Tibial nerve (tissue), 4 donors: ENCODE results near the gene CD48. TPM values are rescaled to one million over a fixed set of nuclear protein-coding genes. Genes with fewer than 3 reads are reported as not detected.
A peak's percentile ranks its signal among the peaks of the same experiment; 100 is the strongest.

Experiments
- DNase-seq, 2 donors: peaks; one replicate each; pipeline ENCODE4 v3.0.0-alpha.2; 2019; ENCODE audit warnings: low spot score in 2 of 2
- H3K27ac ChIP-seq, 4 donors: fragments of 200-600 bp; sonication (generic) in 3 of 4; one replicate each; pipeline ENCODE4 v1.5.1; 2017 to 2019; ENCODE audit warnings: mild to moderate bottlenecking in 1 of 4
- H3K27me3 ChIP-seq, 2 donors: fragments of 200-600 bp; sonication (generic) in 1 of 2; one replicate each; pipeline versions ENCODE4 v1.5.1 to v1.6.0; 2017 to 2019
- H3K36me3 ChIP-seq, 3 donors: fragments of 200-600 bp; sonication (generic); one replicate each; pipeline ENCODE4 v1.5.1; 2018 to 2019
- H3K4me1 ChIP-seq, 4 donors: fragments of 200-600 bp; sonication (generic) in 3 of 4; one replicate each; pipeline ENCODE4 v1.5.1; 2017 to 2019
- H3K4me3 ChIP-seq, 4 donors: fragments of 200-600 bp; sonication (generic) in 3 of 4; one replicate each; pipeline ENCODE4 v1.5.1; 2017 to 2019; ENCODE audit warnings: mild to moderate bottlenecking in 1 of 4, moderate library complexity in 1 of 4
- H3K9me3 ChIP-seq, 4 donors: fragments of 200-600 bp; sonication (generic) in 3 of 4; one replicate each; pipeline ENCODE4 v1.5.1; 2017 to 2019
- CTCF ChIP-seq, 5 experiments: fragments of 200-600 bp in 3 of 5; fragments of 450-650 bp in 2 of 5; sonication (generic) in 3 of 5; IDR thresholded peaks; one replicate each; pipeline ENCODE4 v1.5.1; 2016 to 2019; ENCODE audit warnings: antibody characterized with exemption in 5 of 5, mild to moderate bottlenecking in 3 of 5, moderate library complexity in 2 of 5
- EP300 ChIP-seq, 2 donors: sonication (generic); formaldehyde crosslinking; IDR thresholded peaks; one replicate each; pipeline ENCODE4 v1.6.1; 2017; ENCODE audit warnings: antibody characterized with exemption in 2 of 2, mild to moderate bottlenecking in 1 of 2
- POLR2A ChIP-seq, 2 donors: fragments of 450-650 bp; IDR thresholded peaks; one replicate each; pipeline ENCODE4 v1.6.1; 2017; ENCODE audit warnings: antibody characterized with exemption in 2 of 2, mild to moderate bottlenecking in 2 of 2, moderate library complexity in 2 of 2
- WGBS, 2 donors: methylation state at CpG; one replicate each; pipeline ENCODE4 v1.1.5; 2018; 5-methylcytosine and 5-hydroxymethylcytosine counted together
- total RNA-seq, 4 donors: library from RNA; depleted of rRNA; stranded (reverse); fragments of >200 nt; gene quantifications; one replicate each; pipeline ENCODE4 v1.1.0, GENCODE V29; 2016

CD48 gene
- total RNA-seq, 4 donors from 2014 or later = 1.5 to 5.9 (median 2.0) TPM

DNA sequence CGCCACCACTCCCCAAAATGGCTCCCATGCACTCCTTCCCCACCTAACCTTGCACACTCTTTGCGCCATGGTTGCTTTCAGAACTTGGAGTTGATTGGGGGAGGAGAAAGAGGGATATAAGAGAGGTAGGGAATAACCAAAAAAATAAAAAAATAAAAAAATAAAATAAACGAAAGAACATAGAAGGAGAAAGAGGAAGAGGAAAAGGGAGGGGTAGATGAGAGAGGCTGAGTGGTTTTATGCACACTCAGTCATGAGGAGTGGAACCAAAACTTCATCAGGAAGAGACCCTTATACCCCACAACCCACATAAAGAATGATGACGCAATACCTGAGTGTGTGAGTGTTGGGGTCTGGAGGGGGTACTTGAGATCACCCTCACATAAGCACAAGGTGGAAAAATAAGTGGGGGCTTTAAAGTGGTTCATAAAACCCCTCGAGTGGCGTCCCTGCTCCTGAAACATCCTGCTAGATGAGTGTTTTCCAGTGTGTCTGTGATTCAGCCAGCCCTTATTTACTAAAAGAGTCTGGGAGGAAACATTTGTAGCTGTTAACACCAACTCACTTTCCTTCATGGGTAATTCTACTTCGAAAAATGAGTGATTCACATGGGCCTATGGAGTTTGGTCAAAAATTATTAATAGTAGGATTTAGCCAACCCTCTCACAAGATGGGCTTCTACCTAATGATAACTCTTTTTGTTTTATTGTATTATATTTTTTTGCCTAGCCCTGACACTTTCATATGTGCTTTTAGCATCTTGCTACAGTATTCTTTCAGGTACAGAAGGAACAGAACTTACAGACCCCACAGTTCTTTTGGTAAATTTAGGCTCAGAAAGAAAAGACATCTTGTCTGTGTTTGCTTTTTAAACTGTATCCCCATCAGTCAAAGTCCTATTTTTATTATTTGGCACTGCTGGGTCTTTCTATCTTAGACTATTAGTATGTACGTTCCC, 70.0 kb downstream of the CD48 start:
- H3K27me3 ChIP-seq = no peaks in the 10 kb centered on the region
- H3K27ac ChIP-seq = peak overlapping the region in 1 of 4 donors; percentile 25
- 76 to 85% methylated on average over 8 of the region's 8 CpGs for WGBS, 2 donors
- H3K4me1 ChIP-seq = peaks cover 0 to 4% (median 1%) of the 10 kb centered on the region in 4 donors
- TF ChIP-seq EP300 (IDR thresholded peaks at IDR 0.05) = no peak
- no peak for TF ChIP-seq POLR2A (IDR thresholded peaks at IDR 0.05)
- no peak for TF ChIP-seq CTCF (IDR thresholded peaks at IDR 0.05)
- H3K4me3 ChIP-seq = no peak overlapping the region
- H3K36me3 ChIP-seq = no peaks in the 10 kb centered on the region
- no peak for DNase-seq
- H3K9me3 ChIP-seq = no peaks in the 10 kb centered on the region

- Histone ChIP-seq H3K36me3 (no peaks in the 10 kb centered on the region), H3K4me3 (no peak overlapping the region), H3K9me3 (no peaks in the 10 kb centered on the region), H3K4me1 (peaks cover 0 to 4% (median 1%) of the 10 kb centered on the region in 4 donors), H3K27me3 (no peaks in the 10 kb centered on the region), H3K27ac (peak overlapping the region in 1 of 4 donors; percentile 25)
- no peak for DNase-seq
- WGBS, 2 donors = 92 to 95% methylated on average over 2 of the region's 2 CpGs
- TF ChIP-seq POLR2A (IDR thresholded peaks at IDR 0.05) (no peak), EP300 (IDR thresholded peaks at IDR 0.05) (no peak), CTCF (IDR thresholded peaks at IDR 0.05) (no peak)
Measured at GRCh38 chr1:160640359-160641123, 71.1 kb downstream of the CD48 start.

GRCh38 chr1:160639652-160640051, 72.0 kb downstream of the CD48 start:
- Histone ChIP-seq H3K9me3 (no peaks in the 10 kb centered on the region), H3K27ac (peak overlapping the region in 1 of 4 donors; percentile 26), H3K4me1 (peaks cover 0 to 4% (median 1%) of the 10 kb centered on the region in 4 donors), H3K27me3 (no peaks in the 10 kb centered on the region), H3K36me3 (no peaks in the 10 kb centered on the region), H3K4me3 (no peak overlapping the region)
- TF ChIP-seq POLR2A (IDR thresholded peaks at IDR 0.05) (no peak), EP300 (IDR thresholded peaks at IDR 0.05) (no peak), CTCF (IDR thresholded peaks at IDR 0.05) (no peak)
- no peak for DNase-seq
- 26 to 31% methylated on average over 3 of the region's 3 CpGs for WGBS, 2 donors

- DNase-seq = no peak
- 92 to 94% methylated on average over 6 of the region's 6 CpGs for WGBS, 2 donors
- Histone ChIP-seq H3K36me3 (no peaks in the 10 kb centered on the region), H3K4me1 (peaks cover 0 to 4% (median 1%) of the 10 kb centered on the region in 4 donors), H3K4me3 (no peak overlapping the region), H3K9me3 (no peaks in the 10 kb centered on the region), H3K27ac (peak overlapping the region in 1 of 4 donors; percentile 54), H3K27me3 (no peaks in the 10 kb centered on the region)
- no peak for TF ChIP-seq POLR2A (IDR thresholded peaks at IDR 0.05)
- TF ChIP-seq EP300 (IDR thresholded peaks at IDR 0.05) = no peak
- TF ChIP-seq CTCF (IDR thresholded peaks at IDR 0.05) = no peak
Measured at GRCh38 chr1:160638926-160639325, 72.7 kb downstream of the CD48 start.

DNA sequence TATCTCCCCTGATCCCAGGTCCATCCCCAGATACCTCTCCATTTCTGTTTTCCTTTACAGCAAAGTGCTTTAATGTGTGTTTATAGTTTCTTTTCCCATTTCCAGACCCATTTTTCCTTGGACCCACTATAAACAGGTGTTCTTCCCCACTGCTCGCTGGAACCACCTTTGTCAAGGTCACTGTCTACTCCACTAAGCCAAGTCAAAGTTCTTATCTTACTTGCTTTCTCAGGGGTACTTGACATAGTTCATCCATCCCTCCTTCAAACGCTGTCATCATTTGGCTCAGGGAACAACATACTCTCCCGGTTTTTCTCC, 73.1 kb downstream of the CD48 start:
- no peak for TF ChIP-seq POLR2A (IDR thresholded peaks at IDR 0.05)
- no peak for TF ChIP-seq EP300 (IDR thresholded peaks at IDR 0.05)
- no peak for TF ChIP-seq CTCF (IDR thresholded peaks at IDR 0.05)
- 83 to 85% methylated on average over 3 of the region's 3 CpGs for WGBS, 2 donors
- Histone ChIP-seq H3K27ac (peak overlapping the region in 1 of 4 donors; percentile 54), H3K4me1 (peaks cover 0 to 4% (median 1%) of the 10 kb centered on the region in 4 donors), H3K9me3 (no peaks in the 10 kb centered on the region), H3K4me3 (no peak overlapping the region), H3K36me3 (no peaks in the 10 kb centered on the region), H3K27me3 (no peaks in the 10 kb centered on the region)
- DNase-seq = no peak
